Esophagus squamous epithelium (tissue), 4 donors: ENCODE results near the gene DOK3.

Source experiments
- POLR2A ChIP-seq, 4 donors: fragments of 450-650 bp; IDR thresholded peaks; one replicate each; pipeline ENCODE4 v1.6.1; 2017; ENCODE audit warnings: antibody characterized with exemption in 4 of 4, mild to moderate bottlenecking in 4 of 4, moderate library complexity in 3 of 4
- TF ChIP-seq, protein P1 (sequence below), 6 experiments: fragments of 450-650 bp in 4 of 6; fragments of 200-600 bp in 2 of 6; sonication (generic) in 2 of 6; IDR thresholded peaks; one replicate each; pipeline ENCODE4 v1.5.1; 2016 to 2019; ENCODE audit warnings: antibody characterized with exemption in 6 of 6, mild to moderate bottlenecking in 4 of 6, moderate library complexity in 4 of 6

DNA sequence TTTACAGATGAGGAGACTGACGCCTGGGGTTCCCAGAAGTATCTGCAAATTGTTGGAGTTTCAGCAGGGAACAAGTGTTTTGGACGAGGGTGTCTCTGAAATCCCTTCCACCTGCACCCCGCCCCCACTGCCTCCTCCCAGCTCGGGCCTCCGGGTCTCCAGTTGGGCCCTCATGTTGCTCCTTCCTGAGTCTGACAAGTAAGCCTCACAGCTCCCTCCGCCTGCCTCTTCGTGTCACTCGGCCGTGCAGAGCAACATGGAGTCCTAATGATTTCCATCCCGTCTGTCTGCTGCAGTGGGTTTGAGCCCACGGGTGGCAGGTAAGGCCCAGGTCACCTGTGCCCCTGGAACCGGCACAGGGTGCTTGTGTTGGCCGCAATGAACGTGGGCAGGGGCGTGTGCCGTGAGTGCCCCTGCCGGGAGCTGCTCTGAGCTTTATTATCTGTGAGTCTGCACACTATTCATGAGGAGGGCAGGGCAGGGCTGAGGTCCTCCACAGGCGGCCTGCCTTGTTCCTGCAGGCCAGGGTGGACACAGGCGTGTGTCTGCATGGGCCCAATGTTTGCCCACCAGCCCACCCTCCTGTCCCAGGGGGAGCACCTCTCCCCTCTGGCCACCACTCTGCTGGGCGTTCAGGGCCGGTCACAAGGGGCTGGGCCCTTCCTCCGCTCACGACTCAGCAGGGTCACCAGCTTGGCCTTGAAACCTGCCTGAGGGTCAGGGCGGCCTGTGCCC lies 6.1 kb downstream of the DOK3 start:
- TF ChIP-seq, protein P1, sequence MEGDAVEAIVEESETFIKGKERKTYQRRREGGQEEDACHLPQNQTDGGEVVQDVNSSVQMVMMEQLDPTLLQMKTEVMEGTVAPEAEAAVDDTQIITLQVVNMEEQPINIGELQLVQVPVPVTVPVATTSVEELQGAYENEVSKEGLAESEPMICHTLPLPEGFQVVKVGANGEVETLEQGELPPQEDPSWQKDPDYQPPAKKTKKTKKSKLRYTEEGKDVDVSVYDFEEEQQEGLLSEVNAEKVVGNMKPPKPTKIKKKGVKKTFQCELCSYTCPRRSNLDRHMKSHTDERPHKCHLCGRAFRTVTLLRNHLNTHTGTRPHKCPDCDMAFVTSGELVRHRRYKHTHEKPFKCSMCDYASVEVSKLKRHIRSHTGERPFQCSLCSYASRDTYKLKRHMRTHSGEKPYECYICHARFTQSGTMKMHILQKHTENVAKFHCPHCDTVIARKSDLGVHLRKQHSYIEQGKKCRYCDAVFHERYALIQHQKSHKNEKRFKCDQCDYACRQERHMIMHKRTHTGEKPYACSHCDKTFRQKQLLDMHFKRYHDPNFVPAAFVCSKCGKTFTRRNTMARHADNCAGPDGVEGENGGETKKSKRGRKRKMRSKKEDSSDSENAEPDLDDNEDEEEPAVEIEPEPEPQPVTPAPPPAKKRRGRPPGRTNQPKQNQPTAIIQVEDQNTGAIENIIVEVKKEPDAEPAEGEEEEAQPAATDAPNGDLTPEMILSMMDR (IDR thresholded peaks at IDR 0.05) = no peak
- no peak for TF ChIP-seq POLR2A (IDR thresholded peaks at IDR 0.05)
